Sciatic nerve (tissue), 2 donors: ENCODE results near the gene PCDH7. TPM values are rescaled to one million over a fixed set of nuclear protein-coding genes. Genes with fewer than 3 reads are reported as not detected.

Experiments
- ATAC-seq: fragments of 200-7000 bp; cut with Tn5 transposase; one replicate; pipeline ENCODE4 v1.9.1; 2020; ENCODE audit warnings: mild to moderate bottlenecking, moderate library complexity
- DNase-seq: peaks from one replicate; pipeline ENCODE4 v3.0.0-alpha.2; 2020; ENCODE audit warnings: low spot score
- intact Hi-C: fragments of 100-400 bp; cut with DNase I; formaldehyde crosslinking; loops from one replicate; pipeline ENCODE4 v1.14.2; 2022
- total RNA-seq: library from RNA; stranded (reverse); fragmentation: NEBNext Ultra II Directional; extraction: Animal tissue kit (Norgen Biotek cat#: 25700); gene quantifications from one replicate; pipeline ENCODE4 v1.2.1, GENCODE V29; 2021
- donor health status: DM: no; HTN: no; CAD: no.
- donor health status: DM: no; HTN: no; CAD: no.

Gene PCDH7
- total RNA-seq, 1 donor from 2014 or later: 12.9 TPM

- no peak for DNase-seq
- intact Hi-C loops: no loop called here
- no peak for ATAC-seq
Measured at GRCh38 chr4:30723201-30723955, 3.2 kb downstream of the PCDH7 start.

- intact Hi-C loops: no loop called here
- ATAC-seq (no peak), DNase-seq (no peak)
Measured at GRCh38 chr4:30724247-30724646, 4.1 kb downstream of the PCDH7 start.

GRCh38 chr4:30725562-30725961 lies 5.4 kb downstream of the PCDH7 start:
- intact Hi-C loops: no loop called here
- DNase-seq: no peak
- no peak for ATAC-seq

GRCh38 chr4:30726090-30726675 lies 6.0 kb downstream of the PCDH7 start:
- intact Hi-C loops: no loop called here
- DNase-seq (no peak), ATAC-seq (no peak)

- ATAC-seq (no peak), DNase-seq (no peak)
- intact Hi-C loops: no loop called here
Measured at GRCh38 chr4:30727409-30727808, 7.2 kb downstream of the PCDH7 start.

GRCh38 chr4:30728311-30728710 lies 8.1 kb downstream of the PCDH7 start:
- DNase-seq (no peak), ATAC-seq (no peak)
- intact Hi-C loops: no loop called here

- DNase-seq (no peak), ATAC-seq (no peak)
- intact Hi-C loops: no loop called here
Measured at GRCh38 chr4:30743897-30744296, 23.7 kb downstream of the PCDH7 start.

GRCh38 chr4:30744386-30744785 lies 24.2 kb downstream of the PCDH7 start:
- no peak for ATAC-seq

GRCh38 chr4:30744957-30745640 lies 24.9 kb downstream of the PCDH7 start:
- ATAC-seq (no peak), DNase-seq (no peak)
- intact Hi-C loops: no loop called here

More at GRCh38 chr4:30744386-30744785, 24.2 kb downstream of the PCDH7 start:
- intact Hi-C loops: no loop called here
- DNase-seq: no peak

- no peak for DNase-seq
- no peak for ATAC-seq
- intact Hi-C loops: no loop called here
Measured at GRCh38 chr4:30746735-30747134, 26.6 kb downstream of the PCDH7 start.

GRCh38 chr4:30753316-30753715 lies 33.1 kb downstream of the PCDH7 start:
- DNase-seq (no peak), ATAC-seq (no peak)
- intact Hi-C loops: no loop called here

GRCh38 chr4:30754021-30754420 lies 33.9 kb downstream of the PCDH7 start:
- intact Hi-C loops: no loop called here
- DNase-seq: no peak
- no peak for ATAC-seq

GRCh38 chr4:30755346-30755745 lies 35.2 kb downstream of the PCDH7 start:
- ATAC-seq (no peak), DNase-seq (no peak)
- intact Hi-C loops: no loop called here

GRCh38 chr4:30756553-30756952 lies 36.4 kb downstream of the PCDH7 start:
- intact Hi-C loops: no loop called here

GRCh38 chr4:30757357-30757756 lies 37.2 kb downstream of the PCDH7 start:
- intact Hi-C loops: no loop called here
- ATAC-seq (no peak), DNase-seq (no peak)

More at GRCh38 chr4:30756553-30756952, 36.4 kb downstream of the PCDH7 start:
- DNase-seq (no peak), ATAC-seq (no peak)

GRCh38 chr4:30760551-30760950 lies 40.4 kb downstream of the PCDH7 start:
- no peak for DNase-seq
- no peak for ATAC-seq
- intact Hi-C loops: no loop called here

- DNase-seq: no peak
- intact Hi-C loops: no loop called here
- ATAC-seq: no peak
Measured at GRCh38 chr4:30763321-30763727, 43.2 kb downstream of the PCDH7 start.

- no peak for ATAC-seq
- intact Hi-C loops: no loop called here
- no peak for DNase-seq
Measured at GRCh38 chr4:30765022-30765421, 44.9 kb downstream of the PCDH7 start.

GRCh38 chr4:30767147-30767845 lies 47.1 kb downstream of the PCDH7 start:
- ATAC-seq (no peak), DNase-seq (no peak)
- intact Hi-C loops: no loop called here

GRCh38 chr4:30768277-30768676 lies 48.1 kb downstream of the PCDH7 start:
- intact Hi-C loops: no loop called here
- DNase-seq (no peak), ATAC-seq (no peak)
